HG02571 (cell line): ENCODE data around the gene EFEMP2.
"Not testable (repeated sequence)": the region's sequence is repeated elsewhere in the genome, so short reads cannot be mapped to it uniquely, and the experiment has no call there.

ENCODE experiments used
- ATAC-seq: cut with Tn5 transposase; IDR thresholded peaks from one replicate; pipeline ENCODE4 v1.9.1; 2021; ENCODE audit warnings: mild to moderate bottlenecking, moderate library complexity; ENCODE audit not compliant: unreplicated experiment

The EFEMP2 gene

DNA sequence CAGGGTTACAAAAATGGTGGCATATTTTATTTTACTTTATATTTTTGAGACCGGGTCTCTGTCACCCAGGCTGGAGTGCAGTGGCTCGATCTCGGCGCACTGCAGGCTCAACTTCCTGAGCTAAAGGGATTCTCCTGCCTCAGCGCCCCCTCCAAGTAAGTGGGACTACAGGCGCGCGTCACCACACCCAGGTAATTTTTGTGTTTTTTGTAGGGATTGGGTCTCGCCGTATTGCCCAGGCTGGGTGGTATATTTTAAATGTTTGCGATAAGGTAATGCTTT is 28.2 kb upstream of the EFEMP2 start:
- no peak for ATAC-seq

DNA sequence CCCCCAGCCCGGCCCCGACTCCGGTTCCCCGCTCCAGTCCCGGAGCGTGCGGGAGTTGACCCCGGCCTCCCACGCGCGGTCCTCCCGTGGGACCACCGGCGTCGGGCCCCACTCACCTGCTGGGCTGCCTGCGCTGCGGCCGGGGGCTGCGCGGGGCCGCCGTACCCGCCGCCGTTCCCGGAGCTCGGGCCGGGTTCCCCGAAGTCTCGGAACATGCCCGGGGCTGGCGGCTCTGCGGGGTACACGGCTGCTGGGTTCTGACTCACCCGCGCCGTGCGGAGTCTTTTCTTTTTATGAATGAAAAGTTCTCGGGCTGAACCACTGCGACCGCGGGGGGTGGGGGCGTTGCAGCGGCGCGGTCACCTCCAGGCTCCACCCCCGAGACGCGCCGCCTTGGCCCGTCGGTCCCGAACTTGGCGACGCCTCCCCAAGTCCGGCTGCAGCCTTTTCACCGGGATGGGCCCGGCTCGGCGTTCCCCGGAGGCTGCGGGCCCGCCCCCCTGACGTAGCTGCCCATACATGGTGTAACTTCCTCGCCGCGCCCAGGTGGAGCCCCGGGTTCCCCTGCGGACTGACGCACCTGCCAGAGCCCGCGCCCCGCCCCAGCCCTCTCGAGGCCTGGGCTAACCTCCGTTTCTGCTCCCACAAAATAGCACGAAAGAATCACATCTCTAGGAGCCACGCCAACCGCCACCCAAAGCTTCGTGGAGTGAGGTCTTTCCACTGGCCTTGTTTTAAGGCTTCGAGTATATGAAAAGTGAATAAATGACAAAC is 27.7 kb upstream of the EFEMP2 start, which contains the start of gene FOSL1:
Gene FOSL1 (minus strand): TSS at position 264 of the 774 bp plus-strand sequence. CDS start 49 bp downstream, at position 215.
- peak; percentile 64 for ATAC-seq

- no peak for ATAC-seq
Observed at GRCh38 chr11:65899356-65900124, 26.9 kb upstream of the EFEMP2 start.

- ATAC-seq, result no peak
Observed at GRCh38 chr11:65898656-65899355, 26.2 kb upstream of the EFEMP2 start.

- no peak for ATAC-seq
Observed at GRCh38 chr11:65897020-65897471, 24.4 kb upstream of the EFEMP2 start.

DNA sequence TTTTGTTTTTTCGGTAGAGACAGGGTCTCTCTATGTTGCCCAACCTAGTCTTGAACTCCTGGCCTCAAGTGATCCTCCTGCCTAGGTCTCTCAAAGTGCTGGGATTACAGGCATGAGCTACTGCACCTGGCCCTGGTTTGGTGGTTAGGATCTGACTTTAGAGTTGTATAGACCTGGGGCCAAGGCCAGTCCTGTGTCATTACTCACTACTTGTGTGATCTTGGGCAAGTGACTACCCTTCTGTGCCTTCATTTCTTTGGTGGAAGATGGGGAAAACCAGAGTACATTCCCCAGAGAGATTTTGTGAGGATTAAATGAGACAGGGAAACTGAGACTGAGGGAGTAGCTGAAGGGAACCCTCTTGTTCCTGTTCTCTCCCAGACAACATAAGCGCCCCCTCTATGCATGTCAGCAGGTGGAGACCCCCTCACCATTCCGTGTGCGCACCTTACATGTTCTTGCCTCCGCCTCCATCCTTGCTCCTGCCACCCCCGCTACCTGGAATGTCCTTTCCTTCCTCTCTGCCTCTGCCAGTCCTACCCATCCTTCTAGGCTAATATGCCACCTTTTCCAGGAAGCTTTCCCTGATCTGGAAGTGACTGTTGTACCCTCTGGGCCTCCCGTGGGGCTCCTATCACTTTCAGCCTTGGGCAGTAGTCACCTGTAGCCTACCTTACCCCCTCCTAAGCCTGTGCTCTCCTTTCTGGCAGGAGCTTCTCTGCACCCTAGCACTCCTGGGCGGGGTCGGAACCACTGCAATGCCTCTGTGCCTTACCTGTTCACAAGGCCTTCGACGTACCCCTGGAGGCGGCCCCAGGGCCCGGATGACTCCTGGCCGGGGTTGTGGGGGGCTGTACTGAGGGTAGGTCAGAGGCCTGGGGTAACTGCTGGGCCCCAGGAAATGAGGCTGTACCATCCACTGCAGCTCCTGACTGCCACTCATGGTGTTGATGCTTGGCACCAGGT is 23.7 kb upstream of the EFEMP2 start:
- no peak for ATAC-seq

GRCh38 chr11:65895482-65895981 is 22.9 kb upstream of the EFEMP2 start:
- ATAC-seq, result no peak

DNA sequence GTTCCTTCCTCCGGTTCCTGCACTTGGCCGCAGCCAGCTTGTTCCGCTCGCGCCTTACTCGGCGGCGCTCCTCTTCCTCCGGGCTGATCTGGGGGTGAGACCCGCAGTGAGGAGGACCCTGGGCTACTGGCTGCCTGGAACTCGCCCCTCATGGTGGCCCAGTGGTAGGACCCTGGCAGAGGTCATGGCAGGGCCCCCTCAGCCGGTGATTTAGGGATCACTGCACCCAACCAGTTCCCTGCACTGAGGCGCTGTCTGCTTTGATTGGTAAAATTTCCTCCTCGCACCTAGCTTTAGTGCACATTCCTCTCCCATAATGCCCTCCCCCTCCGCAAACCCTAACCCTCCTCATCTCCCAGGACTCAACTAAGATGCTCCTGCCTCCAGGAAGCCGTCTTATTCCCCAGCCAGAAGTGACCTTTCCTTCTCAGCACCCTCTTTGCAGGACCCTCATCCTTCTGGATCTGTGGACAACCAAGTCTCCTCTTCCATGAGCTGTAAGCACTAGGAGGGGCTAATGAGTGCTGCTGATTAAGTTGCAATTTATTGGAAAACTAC is 21.5 kb upstream of the EFEMP2 start:
- no peak for ATAC-seq

DNA sequence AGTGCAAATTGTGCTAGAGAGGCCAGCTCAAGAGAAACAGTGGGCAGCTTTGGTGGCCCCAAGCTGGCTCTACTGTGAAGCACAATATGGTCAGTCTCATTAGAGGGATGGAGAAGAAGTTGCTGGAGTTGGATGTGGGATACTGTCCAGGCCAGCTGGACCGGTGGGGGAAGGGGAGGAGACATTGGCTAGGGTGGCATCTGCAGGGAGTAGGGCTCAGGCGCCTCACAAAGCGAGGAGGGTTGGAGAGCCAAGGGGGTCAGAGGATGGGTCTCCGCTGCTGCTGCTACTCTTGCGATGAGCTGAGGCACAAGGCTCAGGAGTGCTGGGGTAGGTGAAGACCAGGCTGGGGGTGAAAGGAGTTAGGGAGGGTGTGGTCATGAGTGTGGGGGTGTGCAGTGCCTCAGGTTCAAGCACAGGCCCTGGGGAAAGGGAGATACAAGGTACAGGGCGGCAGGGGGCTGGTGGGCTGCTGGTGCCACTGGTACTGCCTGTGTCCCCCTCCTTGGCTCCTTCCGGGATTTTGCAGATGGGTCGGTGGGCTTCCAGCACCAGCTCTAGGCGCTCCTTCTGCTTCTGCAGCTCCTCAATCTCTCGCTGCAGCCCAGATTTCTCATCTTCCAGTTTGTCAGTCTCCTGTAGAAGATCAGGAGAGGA is 20.2 kb upstream of the EFEMP2 start:
- no peak for ATAC-seq

DNA sequence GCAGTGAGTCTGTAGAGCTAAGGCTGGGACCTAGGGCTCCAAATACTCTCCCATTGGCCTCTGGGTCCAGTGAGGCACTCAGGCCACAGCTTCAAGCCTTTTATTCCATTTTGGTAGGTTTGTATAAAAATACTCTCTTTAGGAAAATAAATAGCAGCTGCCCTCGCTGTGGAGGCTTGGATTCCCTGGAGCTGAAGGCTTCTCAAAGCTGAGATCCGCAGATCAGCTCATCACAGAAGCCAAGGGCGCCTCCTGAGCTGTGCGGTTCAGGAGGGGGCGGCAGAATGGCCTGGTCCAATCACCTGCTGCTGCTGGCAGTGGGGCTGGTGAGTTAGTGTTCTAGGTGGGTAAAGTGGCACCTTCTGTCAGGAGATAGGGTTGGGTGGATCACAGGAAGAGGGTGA is 19.5 kb upstream of the EFEMP2 start:
- not testable (repeated sequence) for ATAC-seq

- no peak for ATAC-seq
Observed at GRCh38 chr11:65891219-65892136, 18.9 kb upstream of the EFEMP2 start.

DNA sequence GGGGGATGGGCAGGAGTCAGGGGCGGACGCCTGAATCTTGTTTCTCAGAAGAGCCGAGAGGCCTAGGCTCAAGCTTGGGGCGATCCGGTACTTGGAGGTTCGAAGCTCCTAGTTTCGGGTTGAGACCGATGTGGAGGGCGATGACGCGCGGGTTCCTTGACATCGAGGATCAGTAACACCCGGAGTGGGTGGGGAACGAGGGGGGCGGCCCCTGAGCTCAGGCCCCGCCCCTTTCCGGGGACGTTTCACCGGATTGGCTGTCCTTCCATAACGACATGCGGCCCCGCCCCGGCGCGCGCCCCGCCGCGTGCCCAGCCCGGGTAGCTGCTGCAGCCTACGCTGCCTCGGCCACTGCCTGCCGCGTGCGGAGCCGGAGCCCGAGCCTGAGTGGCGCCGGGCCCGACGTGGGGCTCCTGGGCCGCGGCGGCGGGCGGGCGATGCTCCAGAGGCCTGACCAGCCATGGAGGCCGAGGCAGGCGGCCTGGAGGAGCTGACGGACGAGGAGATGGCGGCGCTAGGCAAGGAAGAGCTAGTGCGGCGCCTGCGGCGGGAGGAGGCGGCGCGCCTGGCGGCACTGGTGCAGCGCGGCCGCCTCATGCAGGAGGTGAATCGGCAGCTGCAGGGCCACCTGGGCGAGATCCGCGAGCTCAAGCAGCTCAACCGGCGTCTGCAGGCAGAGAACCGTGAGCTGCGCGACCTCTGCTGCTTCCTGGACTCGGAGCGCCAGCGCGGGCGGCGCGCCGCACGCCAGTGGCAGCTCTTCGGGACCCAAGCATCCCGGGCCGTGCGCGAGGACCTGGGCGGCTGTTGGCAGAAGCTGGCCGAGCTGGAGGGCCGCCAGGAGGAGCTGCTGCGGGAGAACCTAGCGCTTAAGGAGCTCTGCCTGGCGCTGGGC is 18.0 kb upstream of the EFEMP2 start, which contains the start of gene CCDC85B:
Gene CCDC85B (plus strand): TSS at position 350 of the 895 bp plus-strand sequence. CDS start 111 bp downstream, at position 461.
- peak; percentile 52 for ATAC-seq

DNA sequence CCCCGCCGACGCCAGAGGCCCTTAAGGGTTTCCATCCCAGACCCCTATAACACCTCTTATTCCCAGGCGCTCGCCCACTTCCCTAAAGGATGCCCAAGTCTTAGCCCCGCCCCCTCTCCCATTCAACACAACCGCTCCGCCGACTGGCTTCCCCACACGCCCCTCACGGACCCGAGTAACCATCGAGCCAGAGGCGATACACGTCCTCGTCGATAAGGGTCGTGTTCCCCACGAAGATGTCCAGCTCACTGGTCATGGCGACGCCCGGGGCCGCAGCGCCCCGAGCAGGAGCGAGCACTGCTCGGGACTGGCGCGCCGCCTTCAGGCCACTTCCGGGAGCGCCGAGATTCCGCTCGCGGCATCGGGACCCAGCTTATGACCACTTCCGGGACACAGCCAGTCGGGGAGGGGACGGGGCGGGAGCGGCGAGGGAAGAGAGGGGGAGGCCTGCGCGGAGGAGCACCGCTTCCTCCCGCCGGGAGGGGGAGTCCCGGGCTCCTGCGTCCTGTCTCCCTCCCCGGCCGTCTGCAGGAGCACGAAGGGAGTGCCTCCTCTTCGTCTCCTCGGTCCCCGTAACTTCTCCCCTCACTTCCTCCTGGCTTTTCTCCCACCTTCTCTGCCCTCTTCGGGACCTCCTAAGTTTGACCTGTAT is 15.7 kb upstream of the EFEMP2 start, which contains the start of gene FIBP:
Gene FIBP (minus strand): TSS at position 309 of the 652 bp plus-strand sequence. CDS start 53 bp downstream, at position 256.
- ATAC-seq, result peak; percentile 40

- ATAC-seq, result no peak
Observed at GRCh38 chr11:65887723-65888162, 15.1 kb upstream of the EFEMP2 start.

GRCh38 chr11:65886826-65887722 is 14.5 kb upstream of the EFEMP2 start:
- no peak for ATAC-seq
